Mononuclear cell (primary cell): ENCODE data around the gene TMED10. TPM values are rescaled to one million over a fixed set of nuclear protein-coding genes. Genes with fewer than 3 reads are reported as not detected.
"Not testable (repeated sequence)": the region's sequence is repeated elsewhere in the genome, so short reads cannot be mapped to it uniquely, and the experiment has no call there.

Source experiments
- H3K27me3 ChIP-seq: 2 replicates; pipeline ENCODE4 v1.6.0; 2011; ENCODE audit warnings: low read length, control low read depth; ENCODE audit not compliant: insufficient read depth
- H3K4me1 ChIP-seq: 2 replicates; pipeline ENCODE4 v1.5.1; 2011; ENCODE audit warnings: mild to moderate bottlenecking, low read length, control low read depth; ENCODE audit not compliant: insufficient read depth
- H3K4me3 ChIP-seq: 2 replicates; pipeline ENCODE4 v1.5.1; 2011; ENCODE audit warnings: mild to moderate bottlenecking, low read length, moderate library complexity
- H3K9me3 ChIP-seq: 2 replicates; pipeline ENCODE4 v1.5.1; 2011; ENCODE audit warnings: low read depth, mild to moderate bottlenecking, control low read depth, low read length
- total RNA-seq: library from RNA; depleted of rRNA; stranded (reverse); fragments of >200 nt; gene quantifications from one replicate; pipeline ENCODE4 v1.2.3, GENCODE V29; 2012

TMED10 gene
- total RNA-seq, 1 donor: 180 TPM

- Histone ChIP-seq H3K27me3 (no peaks in the 10 kb centered on the region), H3K4me1 (peaks cover 21% of the 10 kb centered on the region), H3K9me3 (no peaks in the 10 kb centered on the region), H3K4me3 (no peak overlapping the region)
These were observed 41.8 kb downstream of the TMED10 start for GRCh38 chr14:75134644-75135043.

GRCh38 chr14:75133597-75133996 lies 42.8 kb downstream of the TMED10 start:
- peaks cover 11% of the 10 kb centered on the region for H3K4me1 ChIP-seq
- no peaks in the 10 kb centered on the region for H3K27me3 ChIP-seq
- H3K4me3 ChIP-seq: no peak overlapping the region
- H3K9me3 ChIP-seq: no peaks in the 10 kb centered on the region

- no peaks in the 10 kb centered on the region for H3K27me3 ChIP-seq
- H3K9me3 ChIP-seq: no peaks in the 10 kb centered on the region
- peaks cover 10% of the 10 kb centered on the region for H3K4me1 ChIP-seq
- H3K4me3 ChIP-seq: no peak overlapping the region
These were observed 43.9 kb downstream of the TMED10 start for GRCh38 chr14:75132382-75133086.

- Histone ChIP-seq H3K27me3 (no peaks in the 10 kb centered on the region), H3K4me3 (no peak overlapping the region), H3K4me1 (peaks cover 41% of the 10 kb centered on the region), H3K9me3 (no peaks in the 10 kb centered on the region)
These were observed 47.8 kb downstream of the TMED10 start for GRCh38 chr14:75128596-75128990.

- H3K27me3 ChIP-seq: no peaks in the 10 kb centered on the region
- H3K4me1 ChIP-seq: peaks cover 41% of the 10 kb centered on the region
- H3K9me3 ChIP-seq: no peaks in the 10 kb centered on the region
- peak overlapping the region; percentile 76 for H3K4me3 ChIP-seq
These were observed 48.4 kb downstream of the TMED10 start for GRCh38 chr14:75127903-75128595.

- H3K4me1 ChIP-seq: peaks cover 41% of the 10 kb centered on the region
- peak overlapping the region; percentile 76 for H3K4me3 ChIP-seq
These were observed 49.0 kb downstream of the TMED10 start for GRCh38 chr14:75127474-75127820.

GRCh38 chr14:75126679-75127473 lies 49.5 kb downstream of the TMED10 start, which contains the start of gene NEK9:
TSS of gene NEK9 (minus strand) at chr14:75127048. CDS start at chr14:75126921, 127 bp downstream.
- Histone ChIP-seq H3K4me1 (peaks cover 44% of the 10 kb centered on the region), H3K9me3 (no peaks in the 10 kb centered on the region), H3K4me3 (peak within 1 kb of the TSS; percentile 76), H3K27me3 (no peaks in the 10 kb centered on the region)

More at GRCh38 chr14:75127474-75127820, 49.0 kb downstream of the TMED10 start:
- H3K27me3 ChIP-seq, H3K9me3 ChIP-seq: not testable (repeated sequence)

- H3K4me1 ChIP-seq: peaks cover 52% of the 10 kb centered on the region
- H3K9me3 ChIP-seq: no peaks in the 10 kb centered on the region
- H3K27me3 ChIP-seq: no peaks in the 10 kb centered on the region
- H3K4me3 ChIP-seq: peak overlapping the region; percentile 76
These were observed 50.3 kb downstream of the TMED10 start for GRCh38 chr14:75126121-75126544.

GRCh38 chr14:75125617-75126016 lies 50.8 kb downstream of the TMED10 start:
- Histone ChIP-seq H3K4me1 (peaks cover 57% of the 10 kb centered on the region), H3K27me3 (no peaks in the 10 kb centered on the region), H3K4me3 (no peak overlapping the region), H3K9me3 (no peaks in the 10 kb centered on the region)

GRCh38 chr14:75123991-75124390 lies 52.4 kb downstream of the TMED10 start:
- Histone ChIP-seq H3K4me3 (no peak overlapping the region), H3K27me3 (no peaks in the 10 kb centered on the region), H3K4me1 (peaks cover 63% of the 10 kb centered on the region), H3K9me3 (no peaks in the 10 kb centered on the region)

GRCh38 chr14:75121552-75121951 lies 54.9 kb downstream of the TMED10 start:
- H3K4me3 ChIP-seq: no peak overlapping the region
- no peaks in the 10 kb centered on the region for H3K9me3 ChIP-seq
- peaks cover 49% of the 10 kb centered on the region for H3K4me1 ChIP-seq
- H3K27me3 ChIP-seq: no peaks in the 10 kb centered on the region

- Histone ChIP-seq H3K4me1 (peaks cover 40% of the 10 kb centered on the region), H3K4me3 (no peak overlapping the region), H3K27me3 (no peaks in the 10 kb centered on the region), H3K9me3 (no peaks in the 10 kb centered on the region)
These were observed 55.7 kb downstream of the TMED10 start for GRCh38 chr14:75120541-75121291.

GRCh38 chr14:75119056-75119455 lies 57.4 kb downstream of the TMED10 start:
- Histone ChIP-seq H3K27me3 (no peaks in the 10 kb centered on the region), H3K9me3 (no peaks in the 10 kb centered on the region), H3K4me1 (peaks cover 26% of the 10 kb centered on the region), H3K4me3 (no peak overlapping the region)

- Histone ChIP-seq H3K9me3 (no peaks in the 10 kb centered on the region), H3K4me3 (no peak overlapping the region), H3K4me1 (no peaks in the 10 kb centered on the region), H3K27me3 (no peaks in the 10 kb centered on the region)
These were observed 62.4 kb downstream of the TMED10 start for GRCh38 chr14:75113932-75114539.
